Eye (tissue), 1 donor: ENCODE data around the gene MYOCOS.
"Not testable (repeated sequence)": the region's sequence is repeated elsewhere in the genome, so short reads cannot be mapped to it uniquely, and the experiment has no call there.

Source experiments
- DNase-seq: peaks from one replicate; pipeline ENCODE4 v3.0.0-alpha.2; 2015

Gene MYOCOS, protein sequence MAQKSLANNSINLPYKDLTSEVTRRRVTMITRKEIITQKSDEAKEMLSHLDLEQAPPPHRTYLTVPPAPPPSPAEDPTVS

DNA sequence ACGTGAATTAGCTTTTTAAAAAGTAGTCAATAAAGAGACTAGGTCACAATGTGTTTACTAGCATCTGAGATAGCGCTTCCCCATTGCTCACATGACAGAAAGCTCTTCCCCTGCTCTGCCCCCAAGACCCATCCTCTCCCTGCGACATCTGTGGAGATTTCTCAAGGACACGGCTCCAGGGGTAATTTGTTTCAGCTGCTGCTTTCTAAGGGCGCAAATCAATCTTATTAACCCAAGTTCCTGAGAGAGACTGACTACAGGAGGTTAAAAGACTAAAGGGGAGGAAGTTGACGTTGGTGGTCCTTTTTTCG is at the start of gene MYOCOS:
MYOCOS (plus strand) TSS at position 92 of the 311 bp plus-strand sequence. CDS start 1,641 bp downstream, outside the sequence.
- DNase-seq: peak; percentile 25

DNA sequence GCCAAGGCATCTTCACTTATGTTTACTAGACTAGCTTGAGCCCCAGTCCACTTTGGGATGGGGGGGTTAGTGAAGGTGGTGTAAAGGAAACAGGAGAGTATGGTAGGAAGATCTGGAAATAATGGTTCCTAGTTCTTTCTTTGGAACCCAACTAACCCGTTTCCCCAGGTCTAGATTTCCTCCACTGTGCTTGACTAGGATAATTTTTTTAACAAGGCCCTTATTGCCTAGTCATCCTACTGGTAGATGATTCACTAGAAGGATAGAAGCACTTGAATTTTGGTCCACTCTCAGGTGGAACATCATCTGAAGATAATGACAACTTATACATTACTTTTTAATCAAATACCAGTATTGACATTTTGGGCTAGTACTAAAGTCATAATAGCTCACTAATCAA is 45.9 kb upstream of the MYOCOS start:
- no peak for DNase-seq

DNA sequence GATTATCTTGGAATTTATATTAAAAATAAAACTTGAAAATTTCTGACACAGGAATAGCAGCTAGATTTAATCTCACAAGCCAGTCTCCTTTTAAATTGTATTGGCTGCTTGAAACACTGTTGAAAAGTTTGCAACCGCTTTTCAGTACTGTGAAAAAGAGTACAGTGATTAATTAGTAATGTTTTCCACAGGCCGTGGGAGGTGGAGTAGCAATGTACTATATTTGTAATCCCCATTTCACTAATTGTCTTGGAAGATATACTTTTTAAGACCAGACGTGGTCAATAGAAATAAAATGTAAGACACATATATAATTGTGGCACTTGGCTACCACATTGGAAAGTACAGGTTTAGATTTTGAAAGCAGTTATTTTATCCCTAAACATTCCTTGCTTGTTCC is 40.8 kb upstream of the MYOCOS start:
- DNase-seq: no peak

DNA sequence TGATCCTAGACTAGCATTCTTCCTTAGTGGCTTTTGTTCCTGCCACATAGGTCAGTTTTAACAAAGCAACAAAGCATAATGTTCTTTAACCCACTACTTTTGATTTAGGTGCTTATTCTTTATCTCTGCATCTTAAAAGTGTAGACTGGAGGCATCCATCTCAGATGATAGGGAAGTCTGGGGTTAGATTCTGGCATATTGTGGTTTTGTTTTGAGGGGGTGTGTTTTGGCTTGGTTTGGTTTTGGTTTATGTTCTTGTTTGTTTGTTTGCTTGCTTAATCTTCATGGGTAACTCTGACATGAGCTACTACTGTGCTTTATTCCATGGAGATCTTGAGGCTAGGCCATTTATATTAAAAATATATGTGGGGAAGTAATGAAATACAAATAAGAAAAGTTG is 40.3 kb upstream of the MYOCOS start:
- DNase-seq: no peak

DNA sequence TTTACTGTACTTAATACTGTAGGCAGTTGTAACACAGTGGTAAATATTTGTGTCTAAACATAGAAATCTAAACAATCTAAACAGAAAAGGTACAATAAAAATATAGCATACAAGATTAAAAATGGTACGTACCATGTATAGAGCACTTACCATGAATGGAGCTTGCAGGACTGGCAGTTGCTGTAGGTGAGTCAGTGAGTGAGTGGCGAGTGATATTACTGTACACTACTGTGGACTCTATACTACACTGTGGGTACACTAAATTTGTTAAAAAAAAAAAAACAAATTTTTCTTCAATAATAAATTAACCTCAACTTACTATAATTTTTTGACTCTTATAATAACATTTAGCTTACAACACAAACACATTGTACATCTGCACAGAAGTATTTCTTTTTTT is 39.5 kb upstream of the MYOCOS start:
- DNase-seq: no peak

DNA sequence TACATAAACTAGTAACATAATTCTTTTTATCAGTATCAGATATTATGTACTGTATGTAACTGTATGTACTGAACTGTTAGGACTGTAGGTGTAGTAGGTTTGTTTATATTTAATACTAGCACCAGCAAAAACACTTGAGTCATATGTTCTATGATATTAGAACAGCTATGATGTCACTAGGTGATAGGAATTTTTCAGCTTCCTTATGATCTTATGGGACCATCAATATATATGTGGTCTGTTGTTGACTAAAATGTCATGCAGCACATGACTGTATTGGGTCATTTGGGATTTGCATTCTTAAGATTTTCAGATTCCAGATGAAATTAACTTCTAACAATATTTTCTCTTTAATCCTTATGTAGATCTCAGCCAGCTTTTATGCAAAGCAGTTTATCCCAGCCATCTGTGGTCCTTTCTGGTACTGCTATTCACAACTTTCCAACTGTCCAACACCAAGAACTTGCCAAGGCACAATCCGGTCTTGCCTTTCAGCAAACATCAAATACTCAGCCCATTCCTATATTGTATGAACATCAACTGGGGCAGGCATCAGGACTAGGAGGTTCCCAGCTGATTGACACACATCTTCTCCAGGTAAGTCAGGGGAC is 38.3 kb upstream of the MYOCOS start:
- DNase-seq: no peak

DNA sequence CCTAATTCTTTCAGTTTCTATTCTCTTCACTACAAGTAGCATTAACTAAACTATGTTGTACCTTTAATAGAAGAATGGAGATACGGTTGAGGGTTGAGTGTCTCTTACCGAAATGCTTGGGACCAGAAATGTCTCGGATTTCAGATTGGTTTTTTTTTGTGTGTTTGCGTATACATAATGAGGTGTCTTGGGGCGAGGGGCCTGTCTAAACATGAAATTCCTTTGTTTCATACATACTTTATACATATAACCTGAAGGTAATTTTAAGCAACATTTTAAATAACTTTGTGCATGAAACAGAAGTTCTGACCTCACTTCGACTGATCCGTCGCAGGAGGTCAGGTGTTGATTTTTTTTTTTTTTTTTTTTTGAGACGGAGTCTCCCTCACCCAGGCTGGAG is 36.3 kb upstream of the MYOCOS start:
- DNase-seq: no peak

DNA sequence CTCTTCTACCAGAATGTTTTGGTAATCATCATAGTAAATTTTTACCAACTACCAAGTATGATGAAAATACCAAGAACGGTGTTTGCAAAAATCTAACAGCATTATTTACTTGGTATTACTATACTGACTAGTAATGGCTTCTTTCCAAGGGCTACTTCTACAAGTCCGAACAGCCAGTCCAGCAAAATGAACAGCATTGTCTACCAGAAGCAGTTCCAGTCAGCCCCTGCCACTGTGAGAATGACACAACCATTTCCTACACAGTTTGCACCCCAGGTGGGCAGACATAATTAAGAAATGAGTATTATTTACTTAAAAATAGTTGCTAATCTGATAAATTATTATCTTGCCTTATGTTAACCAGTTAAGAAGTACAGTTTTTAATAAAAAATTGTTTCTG is 33.8 kb upstream of the MYOCOS start:
- no peak for DNase-seq

DNA sequence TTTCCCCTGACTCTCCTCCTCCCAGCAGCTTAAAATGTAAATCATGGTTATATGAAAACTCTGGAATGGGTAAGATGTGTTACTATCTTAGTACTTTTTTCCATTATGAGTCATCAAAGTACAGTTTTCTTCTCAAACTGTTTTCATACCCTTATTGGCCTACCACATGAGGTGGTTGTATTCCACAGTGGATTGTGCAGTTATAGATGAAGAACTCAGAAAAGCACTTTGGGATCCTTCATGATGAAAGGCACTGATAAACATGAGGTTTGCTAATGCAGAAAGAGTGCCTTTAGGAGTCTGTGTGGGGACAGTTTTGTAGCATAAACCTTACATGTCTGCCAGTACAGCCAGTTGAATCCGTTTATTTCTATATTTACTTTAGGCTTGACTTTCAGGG is 32.0 kb upstream of the MYOCOS start:
- DNase-seq: no peak

DNA sequence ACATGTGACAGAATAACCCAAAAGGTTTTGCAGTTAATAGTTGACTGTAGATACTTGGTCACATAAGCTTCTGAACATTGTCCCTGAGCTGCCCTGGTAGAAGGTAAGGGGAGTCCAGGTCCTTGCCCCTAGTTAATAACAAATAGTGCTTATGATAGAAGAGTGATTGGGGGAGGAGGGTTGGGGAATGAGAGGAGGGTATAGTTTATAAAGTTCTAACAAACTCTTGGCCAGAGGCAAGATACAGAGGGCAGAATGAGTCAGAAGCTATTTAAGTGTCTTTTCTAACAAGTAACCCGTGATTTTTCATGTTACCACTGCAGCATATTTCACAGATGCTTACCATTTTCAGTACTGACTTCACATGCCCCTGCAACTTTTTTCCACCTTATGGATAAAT is 26.7 kb upstream of the MYOCOS start:
- no peak for DNase-seq

DNA sequence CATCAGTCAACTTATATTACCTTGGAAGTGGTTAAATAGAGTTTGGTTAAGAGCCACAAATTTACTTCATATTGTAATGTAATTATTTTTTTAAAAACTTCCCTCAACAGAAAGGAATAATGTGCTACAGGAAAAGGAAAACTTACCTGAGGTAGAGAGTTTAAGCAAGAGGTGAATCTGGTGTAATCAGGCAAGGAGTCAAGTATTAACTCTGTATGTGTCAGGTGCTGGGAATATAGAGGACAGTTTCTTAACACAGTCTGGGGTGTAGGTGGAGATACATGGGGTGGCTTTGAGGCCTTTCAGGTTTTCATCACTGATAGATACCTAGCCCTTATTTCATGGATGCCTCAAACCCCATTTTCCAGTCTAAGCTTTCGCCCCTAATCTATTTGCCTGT is 25.9 kb upstream of the MYOCOS start:
- no peak for DNase-seq

DNA sequence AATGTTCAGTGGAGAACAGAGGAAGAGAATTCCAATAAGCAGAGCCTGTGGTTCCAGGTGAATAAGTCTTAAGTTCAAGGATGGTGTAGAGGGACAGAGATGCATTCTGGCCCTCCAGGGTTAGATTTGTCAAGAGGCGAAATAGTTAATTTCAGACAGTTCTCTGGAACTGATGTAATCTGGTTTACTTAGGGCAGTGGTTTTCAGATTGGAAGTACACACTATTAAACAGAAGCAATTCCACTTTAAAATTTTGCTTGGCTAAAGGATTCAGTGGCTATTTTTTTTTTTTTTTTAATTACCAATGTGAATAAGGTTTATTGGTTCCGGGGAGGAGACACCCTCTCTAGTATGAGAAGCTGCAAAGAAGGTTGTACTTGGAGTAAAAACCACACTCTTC is 25.3 kb upstream of the MYOCOS start:
- DNase-seq: no peak

DNA sequence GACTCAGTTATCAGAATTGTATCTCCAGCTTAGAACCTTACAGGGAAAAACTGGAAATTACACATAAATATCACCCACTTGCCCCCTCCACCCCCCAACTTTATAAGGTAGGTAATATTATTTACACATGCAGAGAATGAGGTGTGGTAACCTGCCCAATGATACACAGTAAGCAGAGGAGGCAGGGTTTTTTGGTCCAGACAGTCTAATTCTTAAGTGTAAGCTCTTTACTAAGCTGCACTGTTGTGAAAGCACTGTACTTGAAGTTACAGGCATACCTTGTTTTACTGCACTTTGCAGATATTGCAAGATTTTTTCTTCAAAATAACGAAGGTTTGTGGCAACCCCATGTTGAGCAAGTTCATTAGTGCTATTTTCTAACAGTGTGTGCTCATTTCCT is 24.8 kb upstream of the MYOCOS start:
- DNase-seq: no peak

DNA sequence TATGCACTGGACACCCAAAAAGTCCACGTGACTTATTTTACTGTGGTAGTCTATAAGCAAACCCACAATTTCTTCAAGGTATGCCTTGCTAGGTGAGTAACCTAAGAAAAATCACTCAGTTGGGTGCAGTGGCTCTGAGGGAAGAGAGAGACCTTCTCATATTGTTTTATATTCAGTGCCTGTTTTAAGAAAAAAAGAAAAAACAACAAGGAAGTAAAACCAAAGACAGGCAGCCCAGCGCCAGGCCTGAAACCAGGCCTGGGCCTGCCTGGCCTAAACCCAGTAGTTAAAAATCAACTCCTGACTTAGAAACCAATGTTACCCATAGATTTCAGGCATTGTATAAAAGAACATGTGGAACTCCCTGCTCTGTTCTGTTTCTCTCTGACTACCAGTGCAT is 21.7 kb upstream of the MYOCOS start:
- DNase-seq: not testable (repeated sequence)

DNA sequence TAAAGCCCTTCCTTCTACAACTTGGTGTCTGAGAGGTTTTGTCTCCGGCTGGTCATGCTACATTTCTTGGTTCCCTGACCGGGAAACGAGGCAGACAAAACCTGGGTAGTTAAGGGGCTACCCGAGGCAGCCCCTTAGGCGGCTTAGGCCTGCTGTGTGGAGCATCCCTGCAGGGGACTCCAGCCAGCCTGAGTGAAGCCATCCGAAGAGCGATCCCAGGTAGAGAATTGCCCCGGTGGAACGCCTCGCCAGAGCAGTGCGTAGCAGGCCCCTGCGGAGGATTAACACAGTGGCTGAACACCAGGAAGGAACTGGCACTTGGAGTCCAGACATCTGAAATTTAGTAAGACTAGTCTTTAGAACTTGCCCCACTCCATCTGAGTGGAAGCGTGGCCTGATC is 21.2 kb upstream of the MYOCOS start:
- DNase-seq: no peak

DNA sequence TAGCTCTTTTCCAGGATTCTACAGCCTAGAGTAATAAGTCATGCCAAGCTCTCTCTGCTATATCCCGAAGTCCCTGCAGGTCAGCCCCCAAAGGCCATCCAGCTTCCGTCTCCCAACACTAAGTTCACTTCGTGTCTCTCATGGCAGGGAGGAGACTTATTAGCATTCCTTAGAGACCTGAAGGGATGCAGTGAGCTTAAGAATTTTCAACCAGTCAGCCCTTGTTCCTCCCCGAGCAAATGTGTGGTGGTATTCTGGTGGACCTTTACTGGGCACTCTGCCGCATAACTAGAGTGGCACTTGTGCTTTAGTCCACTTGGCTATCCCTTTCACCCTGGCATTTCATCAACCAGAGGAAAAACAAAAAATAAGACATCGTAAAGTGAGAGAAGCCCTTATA is 19.0 kb upstream of the MYOCOS start:
- not testable (repeated sequence) for DNase-seq

DNA sequence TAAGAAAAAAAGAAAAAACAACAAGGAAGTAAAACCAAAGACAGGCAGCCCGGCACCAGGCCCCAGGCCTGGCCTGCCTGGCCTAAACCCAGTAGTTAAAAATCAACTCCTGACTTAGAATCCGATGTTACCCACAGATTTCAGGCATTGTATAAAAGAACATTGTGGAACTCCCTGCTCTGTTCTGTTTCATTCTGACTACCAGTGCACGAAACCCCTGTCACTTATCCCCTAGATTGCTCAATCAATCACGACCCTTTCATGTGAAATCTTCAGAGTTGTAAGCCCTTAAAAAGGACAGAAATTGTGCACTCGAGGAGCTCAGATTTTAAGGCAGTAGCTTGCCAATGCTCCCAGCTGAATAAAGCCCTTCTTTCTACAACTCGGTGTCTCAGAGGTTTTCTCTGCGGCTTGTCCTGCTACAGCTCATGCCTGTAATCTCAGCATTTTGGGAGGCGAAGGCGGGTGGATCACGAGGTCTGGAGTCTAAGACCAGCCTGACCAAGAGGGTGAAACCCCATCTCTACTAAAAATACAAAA is 15.6 kb upstream of the MYOCOS start:
- no peak for DNase-seq

DNA sequence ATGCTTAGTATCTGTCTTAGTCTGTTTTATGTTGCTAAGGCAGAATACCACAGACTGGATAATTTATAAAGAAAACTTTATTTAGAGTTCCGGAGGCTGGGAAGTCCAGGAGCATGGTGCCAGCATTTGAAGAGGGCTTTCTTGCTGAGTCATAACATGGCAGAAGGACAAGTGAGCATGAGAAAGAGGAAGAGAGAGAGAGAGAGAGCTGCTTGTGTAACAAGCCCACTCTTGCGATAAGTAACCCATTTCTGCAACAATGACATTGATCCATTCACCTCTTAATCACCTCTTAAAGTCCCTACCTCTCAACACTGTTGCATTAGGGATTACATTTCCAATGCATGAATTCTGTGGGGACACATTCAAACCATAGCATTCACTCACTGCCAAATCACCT is 11.7 kb upstream of the MYOCOS start:
- DNase-seq: no peak

DNA sequence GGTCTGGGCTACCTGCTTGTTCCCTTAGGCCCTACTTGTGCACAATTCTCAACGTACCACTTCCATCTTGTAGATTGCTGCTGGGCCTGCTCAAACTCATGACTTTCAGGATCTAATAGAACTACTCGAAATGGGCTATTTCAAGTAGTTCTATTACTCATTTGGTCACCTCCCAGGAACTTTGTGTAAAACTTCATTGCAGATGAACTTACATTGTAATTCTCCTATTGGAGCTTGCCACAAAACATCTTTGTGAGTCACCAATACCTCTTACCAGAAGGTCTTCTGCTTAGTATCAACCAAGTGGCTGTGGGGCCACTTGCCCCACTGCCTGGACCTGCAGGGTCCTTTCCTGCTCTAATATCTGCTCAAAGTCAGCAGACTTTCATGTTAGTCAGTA is 10.7 kb upstream of the MYOCOS start:
- DNase-seq: no peak

DNA sequence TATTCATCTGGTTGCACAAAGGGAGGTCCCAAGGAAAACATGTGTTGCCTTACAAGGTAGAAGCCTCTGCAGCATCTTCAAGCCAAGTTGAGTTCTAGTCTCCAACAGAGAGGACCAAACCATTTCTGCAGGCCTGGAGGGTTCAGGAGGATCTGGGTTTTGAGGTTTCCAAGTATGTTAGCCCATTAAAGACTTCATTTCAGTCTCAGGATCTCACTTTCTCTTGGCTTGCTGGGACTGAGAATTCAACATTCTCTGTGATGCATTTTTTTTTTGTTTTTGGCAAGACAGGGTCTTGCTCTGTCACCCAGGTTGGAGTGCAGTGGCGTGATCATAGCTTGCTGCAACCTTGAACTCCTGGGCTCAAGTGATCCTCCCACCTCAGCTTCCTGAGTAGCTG is 8.8 kb upstream of the MYOCOS start:
- no peak for DNase-seq

DNA sequence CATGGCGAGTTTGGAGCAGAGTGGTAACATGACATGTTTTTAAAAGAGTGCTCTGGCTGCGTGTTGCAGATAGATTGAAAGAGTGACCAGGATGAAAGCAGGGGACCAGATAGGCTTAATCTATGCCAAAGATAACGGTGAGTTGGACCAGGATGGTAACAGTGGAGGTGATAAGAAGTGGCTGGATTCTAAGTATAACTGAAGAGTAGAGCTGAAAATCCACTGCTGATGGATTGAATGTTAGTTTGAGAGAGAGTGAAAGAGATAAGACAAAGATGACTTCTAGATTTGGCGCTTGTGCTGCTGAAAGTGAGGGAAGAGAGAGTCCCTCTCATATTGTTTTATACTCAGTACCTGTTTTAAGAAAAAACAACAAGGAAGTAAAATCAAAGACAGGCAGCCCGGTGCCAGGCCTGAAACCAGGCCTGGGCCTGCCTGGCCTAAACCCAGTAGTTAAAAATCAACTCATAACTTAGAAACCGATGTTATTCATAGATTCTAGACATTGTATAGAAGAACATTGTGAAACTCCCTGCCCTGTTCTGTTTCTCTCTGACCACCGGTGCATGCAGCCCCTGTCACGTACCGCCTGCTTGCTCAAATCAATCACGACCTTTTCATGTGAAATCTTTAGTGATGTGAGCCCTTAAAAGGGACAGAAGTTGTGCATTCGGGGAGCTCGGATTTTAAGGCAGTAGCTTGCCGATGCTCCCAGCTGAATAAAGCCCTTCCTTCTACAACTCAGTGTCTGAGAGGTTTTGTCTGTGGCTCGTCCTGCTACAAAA is 6.7 kb upstream of the MYOCOS start:
- DNase-seq: not testable (repeated sequence)

DNA sequence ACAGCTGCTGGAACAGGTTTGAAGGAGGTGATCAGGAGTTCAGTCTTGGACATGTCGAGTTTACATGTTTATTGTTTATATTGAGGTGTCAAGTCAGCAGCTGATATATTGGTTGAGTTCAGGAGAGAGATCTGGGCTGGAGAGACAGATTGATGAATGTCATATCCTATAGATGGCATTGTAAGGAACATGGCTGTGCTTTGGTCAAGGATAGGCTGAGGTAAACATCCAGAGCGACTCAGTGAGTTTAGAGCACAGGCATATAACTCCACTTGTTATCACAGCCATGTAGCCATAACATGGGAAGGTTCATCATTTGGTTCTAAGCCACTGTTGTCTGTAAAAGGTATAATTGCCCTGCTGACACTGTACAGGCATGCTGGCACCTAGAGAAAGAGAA is 5.5 kb upstream of the MYOCOS start:
- no peak for DNase-seq

DNA sequence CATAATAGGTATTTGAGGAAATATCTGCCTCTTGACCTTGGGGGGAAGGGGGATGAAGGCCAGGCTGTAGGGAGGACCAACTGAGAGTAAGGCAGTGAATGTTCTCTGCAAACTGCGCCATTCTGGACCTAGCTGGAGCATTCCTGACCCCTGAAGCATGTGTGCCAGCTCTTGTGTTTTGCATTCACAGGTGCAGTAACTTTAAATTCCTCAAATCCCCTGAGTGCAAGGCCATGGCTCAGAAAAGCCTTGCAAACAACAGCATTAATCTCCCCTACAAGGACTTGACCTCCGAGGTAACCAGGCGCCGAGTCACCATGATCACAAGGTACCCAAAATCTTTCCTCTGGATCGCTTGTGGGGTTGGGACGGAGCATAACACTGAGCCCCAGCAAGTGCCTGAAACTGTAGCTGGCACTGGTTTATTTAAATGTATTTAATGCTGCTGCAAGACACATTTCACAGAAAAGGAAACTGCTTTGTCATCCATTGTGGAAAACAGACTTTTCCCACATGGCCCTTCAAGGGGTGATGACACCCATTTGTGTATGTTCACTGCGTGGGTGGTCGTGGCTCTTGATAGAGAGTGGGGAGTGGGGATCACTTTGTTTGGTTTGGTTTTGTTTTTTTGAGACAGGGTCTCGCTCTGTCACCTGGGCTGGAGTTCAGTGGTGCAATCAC is 1.7 kb downstream of the MYOCOS start:
- no peak for DNase-seq

DNA sequence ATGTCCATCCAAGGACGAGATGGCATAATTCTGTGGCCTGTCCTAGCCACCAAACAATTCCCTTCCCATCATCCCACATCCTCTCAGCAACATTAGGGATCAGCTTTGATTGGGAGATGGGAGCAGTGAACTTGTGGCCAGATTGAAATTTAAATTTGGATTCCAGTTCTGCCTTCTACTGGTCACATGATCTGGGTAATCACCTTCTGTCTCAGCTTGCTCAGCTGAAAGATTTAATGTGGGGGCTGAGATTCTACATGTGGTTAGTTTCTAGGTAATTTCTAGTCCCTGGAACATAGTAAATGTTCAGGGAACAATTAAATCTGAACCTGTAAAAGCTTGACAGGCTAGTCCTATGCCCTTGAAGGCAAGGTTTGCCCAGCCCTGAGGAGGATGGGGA is 3.2 kb downstream of the MYOCOS start:
- no peak for DNase-seq
